Erythroblast (primary cell): ENCODE measurements around the gene CFAP46.

Experiments used
- GATA1 ChIP-seq: IDR thresholded peaks from 2 replicates; pipeline ENCODE4 v1.6.1; 2011; ENCODE audit warnings: low read depth, mild to moderate bottlenecking, control low read depth, low read length, moderate library complexity
- POLR2A ChIP-seq: IDR thresholded peaks from 2 replicates; pipeline ENCODE4 v1.6.1; 2011; ENCODE audit warnings: mild to moderate bottlenecking, low read length

- TF ChIP-seq POLR2A, result no peak
- no peak for TF ChIP-seq GATA1
These were observed 108.0 kb downstream of the CFAP46 start for GRCh38 chr10:132834311-132834761.
